Ovary (tissue), 3 donors: ENCODE measurements around the gene INMT.

Experiments
- CTCF ChIP-seq, 3 donors: fragments of 450-650 bp in 2 of 3; fragments of 200-600 bp in 1 of 3; IDR thresholded peaks; one replicate each; pipeline versions ENCODE4 v1.5.1 to v1.8.0; 2016 to 2022; ENCODE audit warnings: antibody characterized with exemption in 3 of 3, mild to moderate bottlenecking in 1 of 3
- POLR2A ChIP-seq: fragments of 450-650 bp; IDR thresholded peaks from one replicate; pipeline ENCODE4 v1.6.1; 2017; ENCODE audit warnings: antibody characterized with exemption, mild to moderate bottlenecking, moderate library complexity
- donor health status: DM: no; HTN: no; CAD: no.

DNA sequence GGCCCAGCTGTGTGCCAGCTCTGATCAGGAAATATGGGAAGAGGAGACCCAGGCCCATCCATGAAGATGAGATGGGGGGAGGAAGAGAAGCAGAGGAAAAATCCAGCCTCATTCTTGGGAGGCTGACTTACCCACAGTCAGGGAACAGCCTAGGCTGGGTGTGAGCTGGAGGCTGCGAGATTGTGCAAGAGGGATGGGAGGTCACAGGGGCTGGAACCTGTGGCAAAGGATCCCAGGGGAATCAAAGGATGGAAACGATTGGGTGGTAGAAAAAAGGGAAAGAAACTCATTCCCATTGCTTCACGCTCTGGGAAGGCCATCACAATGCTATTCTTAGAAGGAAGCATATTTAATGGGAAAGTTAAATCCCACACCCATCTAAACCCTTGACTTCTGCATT, 43.0 kb upstream of the INMT start:
- no peak for TF ChIP-seq POLR2A
- TF ChIP-seq CTCF (IDR thresholded peaks at IDR 0.05): no peak
